B cell (primary cell): ENCODE results near the gene SOX9.

Experiments
- EZH2 ChIP-seq: IDR thresholded peaks from 2 replicates; pipeline ENCODE4 v1.6.1; 2012; ENCODE audit warnings: borderline replicate concordance, low read depth, mild to moderate bottlenecking, moderate library complexity, low read length; ENCODE audit not compliant: insufficient read depth, poor library complexity, severe bottlenecking
- TF ChIP-seq, protein P1 (sequence below): fragments of 200-600 bp; IDR thresholded peaks from one replicate; pipeline ENCODE4 v1.8.0; 2022; ENCODE audit warnings: antibody characterized with exemption, mild to moderate bottlenecking

DNA sequence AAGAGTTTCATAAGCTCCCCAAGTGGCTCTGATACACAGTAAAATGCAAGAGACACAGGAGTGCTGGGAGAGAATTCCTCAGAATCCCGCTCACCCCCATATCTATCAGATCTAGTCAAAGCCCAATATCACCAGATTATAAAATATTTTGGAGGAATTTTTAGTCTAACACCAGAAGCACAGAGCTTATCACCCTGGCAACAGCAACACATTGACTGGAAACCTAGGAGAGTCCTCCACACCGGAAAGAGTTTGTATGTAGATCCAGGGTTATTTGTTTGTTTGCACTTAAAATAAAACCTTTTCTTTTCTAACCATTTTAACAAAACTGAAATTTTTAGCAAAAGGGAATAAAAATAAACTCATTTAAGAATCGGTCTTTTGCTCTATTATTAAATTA, 7.2 kb downstream of the SOX9 start:
- TF ChIP-seq, protein P1, sequence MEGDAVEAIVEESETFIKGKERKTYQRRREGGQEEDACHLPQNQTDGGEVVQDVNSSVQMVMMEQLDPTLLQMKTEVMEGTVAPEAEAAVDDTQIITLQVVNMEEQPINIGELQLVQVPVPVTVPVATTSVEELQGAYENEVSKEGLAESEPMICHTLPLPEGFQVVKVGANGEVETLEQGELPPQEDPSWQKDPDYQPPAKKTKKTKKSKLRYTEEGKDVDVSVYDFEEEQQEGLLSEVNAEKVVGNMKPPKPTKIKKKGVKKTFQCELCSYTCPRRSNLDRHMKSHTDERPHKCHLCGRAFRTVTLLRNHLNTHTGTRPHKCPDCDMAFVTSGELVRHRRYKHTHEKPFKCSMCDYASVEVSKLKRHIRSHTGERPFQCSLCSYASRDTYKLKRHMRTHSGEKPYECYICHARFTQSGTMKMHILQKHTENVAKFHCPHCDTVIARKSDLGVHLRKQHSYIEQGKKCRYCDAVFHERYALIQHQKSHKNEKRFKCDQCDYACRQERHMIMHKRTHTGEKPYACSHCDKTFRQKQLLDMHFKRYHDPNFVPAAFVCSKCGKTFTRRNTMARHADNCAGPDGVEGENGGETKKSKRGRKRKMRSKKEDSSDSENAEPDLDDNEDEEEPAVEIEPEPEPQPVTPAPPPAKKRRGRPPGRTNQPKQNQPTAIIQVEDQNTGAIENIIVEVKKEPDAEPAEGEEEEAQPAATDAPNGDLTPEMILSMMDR, result no peak
- no peak for TF ChIP-seq EZH2
